Measurements from ENCODE around the gene NAB1.
"Not testable (repeated sequence)": the region's sequence is repeated elsewhere in the genome, so short reads cannot be mapped to it uniquely, and the experiment has no call there.

Gene NAB1, protein sequence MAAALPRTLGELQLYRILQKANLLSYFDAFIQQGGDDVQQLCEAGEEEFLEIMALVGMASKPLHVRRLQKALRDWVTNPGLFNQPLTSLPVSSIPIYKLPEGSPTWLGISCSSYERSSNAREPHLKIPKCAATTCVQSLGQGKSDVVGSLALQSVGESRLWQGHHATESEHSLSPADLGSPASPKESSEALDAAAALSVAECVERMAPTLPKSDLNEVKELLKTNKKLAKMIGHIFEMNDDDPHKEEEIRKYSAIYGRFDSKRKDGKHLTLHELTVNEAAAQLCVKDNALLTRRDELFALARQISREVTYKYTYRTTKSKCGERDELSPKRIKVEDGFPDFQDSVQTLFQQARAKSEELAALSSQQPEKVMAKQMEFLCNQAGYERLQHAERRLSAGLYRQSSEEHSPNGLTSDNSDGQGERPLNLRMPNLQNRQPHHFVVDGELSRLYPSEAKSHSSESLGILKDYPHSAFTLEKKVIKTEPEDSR

DNA sequence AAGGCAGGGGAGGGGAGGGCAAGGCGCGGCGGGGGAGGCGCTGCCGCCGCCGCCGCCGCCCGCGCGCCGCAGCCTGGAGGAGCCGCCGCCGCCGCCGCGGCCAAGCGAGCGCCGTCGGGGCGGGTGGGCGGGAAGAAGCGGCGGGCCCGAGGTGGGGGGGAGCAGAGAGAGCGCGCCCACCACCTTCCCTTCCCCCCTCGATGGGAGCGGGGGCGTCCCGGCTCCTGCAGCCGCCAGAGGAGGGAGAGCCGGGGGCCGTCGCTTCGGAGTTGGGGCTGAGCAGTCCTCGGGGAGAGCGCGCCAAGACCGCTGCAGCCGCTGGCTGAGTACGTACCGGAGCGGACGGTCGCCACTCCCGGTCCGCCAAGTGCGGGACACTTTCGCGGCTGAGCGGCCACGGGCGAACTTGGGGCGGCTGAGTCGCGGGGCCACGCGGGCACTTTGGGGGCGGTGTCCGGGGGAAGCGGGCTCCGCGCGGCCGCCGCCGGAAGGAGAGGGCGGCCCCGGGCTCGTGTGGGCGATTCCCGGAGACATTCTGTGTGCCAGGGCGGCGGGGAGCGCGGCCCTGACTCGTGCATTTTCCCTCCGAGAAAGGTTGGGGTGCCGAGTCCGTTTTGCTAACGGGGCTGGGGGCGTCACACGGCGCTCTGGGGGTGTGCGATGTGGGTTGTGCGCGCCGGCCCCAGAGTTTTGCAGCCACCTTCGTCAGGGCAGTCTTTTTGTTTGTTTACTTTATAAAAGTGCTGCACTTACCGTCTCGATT lies at the start of gene NAB1:
NAB1 (plus strand) TSS at position 49 of the 763 bp plus-strand sequence. CDS start 10,094 bp downstream, outside the sequence.
- DNase-seq: peak; percentile 68 to 69

DNA sequence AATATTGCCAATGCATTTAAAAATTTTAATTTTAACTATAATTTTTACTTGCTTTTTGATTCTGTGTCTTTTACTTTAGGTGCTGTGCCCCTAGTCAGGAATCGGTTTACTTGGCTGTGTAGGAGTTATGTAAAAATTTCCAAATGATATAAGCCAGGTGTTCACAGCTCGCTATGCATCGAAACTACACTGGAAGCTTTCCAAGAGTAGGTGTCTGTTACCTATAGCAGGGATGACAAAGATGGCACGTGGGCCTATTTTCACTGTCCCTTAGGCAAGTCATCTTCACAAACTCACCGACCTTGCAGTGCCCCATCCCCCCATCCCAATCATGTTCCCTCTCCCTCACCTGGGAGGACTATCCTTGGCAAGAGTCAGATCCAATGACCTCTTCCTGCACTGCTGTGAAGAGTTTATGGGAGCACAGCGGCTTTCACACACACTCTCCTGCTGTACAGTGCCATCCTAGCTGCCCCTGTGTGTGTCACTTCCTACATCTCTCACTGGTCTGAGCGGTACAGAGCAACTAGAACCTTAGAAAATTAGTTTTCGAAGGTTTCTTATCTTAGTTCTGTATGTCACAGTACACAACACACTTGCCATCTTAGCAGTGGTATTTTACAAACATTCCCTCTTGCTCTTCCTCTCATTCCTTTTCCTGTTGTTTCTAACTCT lies 49.2 kb upstream of the NAB1 start:
- DNase-seq: no peak

DNA sequence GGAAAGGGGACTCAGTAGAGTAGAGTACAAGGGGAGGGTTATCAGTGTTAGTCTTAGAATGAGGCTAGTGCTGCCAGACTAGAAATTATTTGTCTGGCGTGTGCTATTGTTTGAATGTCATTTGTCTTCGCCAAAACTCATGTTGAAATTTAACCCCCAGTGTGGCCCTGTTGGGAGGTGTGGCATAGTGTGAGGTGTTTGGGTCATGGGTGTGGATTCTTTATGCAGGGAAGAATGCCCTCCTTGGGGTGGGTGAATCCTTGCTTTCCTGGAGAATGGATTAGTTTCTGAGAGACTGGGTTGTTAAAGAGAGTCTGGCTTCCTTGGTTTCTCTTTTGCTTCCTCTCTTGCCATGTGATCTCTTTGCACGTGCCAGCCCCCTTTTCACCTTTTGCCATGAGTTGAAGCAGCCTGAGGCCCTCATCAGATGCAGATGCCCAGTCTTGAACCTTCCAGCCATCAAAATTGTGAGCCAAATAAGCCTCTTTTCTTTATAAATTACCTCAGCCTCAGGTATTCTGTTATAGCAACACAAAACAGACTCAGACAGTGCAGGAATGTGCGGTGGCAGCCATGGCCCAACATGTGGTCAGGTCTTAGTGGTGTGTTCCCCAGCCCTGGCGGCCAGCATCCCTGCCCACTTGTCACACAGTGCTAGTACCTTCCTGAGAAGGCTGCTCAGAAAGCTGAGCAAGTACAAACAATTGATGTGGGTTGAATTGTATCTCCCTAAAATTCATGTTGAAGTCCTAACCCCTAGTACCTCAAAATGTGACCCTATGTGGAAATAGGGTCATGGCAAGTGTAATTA lies 48.4 kb upstream of the NAB1 start:
- no peak for DNase-seq

DNA sequence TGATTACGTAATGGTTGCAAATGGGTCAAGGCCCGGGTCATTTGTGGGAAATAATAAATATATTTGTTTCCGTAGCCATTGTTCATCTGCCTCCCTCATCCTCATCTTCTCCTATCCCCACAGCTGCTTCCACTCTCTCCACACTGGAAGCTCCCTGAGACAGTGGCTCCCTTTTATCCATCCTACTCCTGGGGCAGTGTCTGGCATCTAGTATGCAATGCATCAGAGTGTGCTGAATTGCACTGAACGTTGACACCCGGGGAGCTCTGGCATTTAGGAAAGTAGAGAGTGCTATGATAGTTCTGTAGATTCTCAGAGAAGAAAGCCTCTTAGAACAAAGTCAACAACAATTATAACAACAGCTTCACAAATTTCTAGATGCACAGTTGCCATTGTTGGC lies 45.5 kb upstream of the NAB1 start:
- peak; percentile 64 to 87 for DNase-seq

DNA sequence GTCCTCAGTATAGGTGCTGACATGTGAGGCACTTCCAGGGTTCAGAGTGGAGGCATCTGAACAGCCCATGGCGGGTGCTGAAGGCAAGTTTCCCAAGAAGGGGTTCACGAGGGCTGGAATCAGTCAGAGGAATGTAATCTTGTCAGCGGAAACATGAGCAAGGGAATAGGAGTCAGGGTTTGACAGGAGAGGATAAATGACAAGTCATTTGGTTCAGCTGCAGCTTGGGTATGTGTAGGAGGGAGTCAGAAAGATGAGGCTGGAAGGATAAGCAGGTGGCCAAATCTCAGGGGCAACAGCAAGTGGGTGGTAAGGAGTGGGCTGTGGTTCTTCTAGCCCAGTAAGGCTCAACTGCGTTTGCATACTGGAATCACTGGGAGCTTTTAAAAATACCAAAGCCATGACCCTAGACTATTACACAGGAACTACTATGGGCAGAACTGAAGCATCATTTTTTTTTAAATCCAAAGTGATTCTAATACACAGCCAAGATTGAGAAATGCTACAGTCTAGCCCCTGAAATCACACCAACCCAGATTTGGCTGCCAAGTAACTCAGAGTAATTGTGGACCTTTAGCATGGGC lies 41.8 kb upstream of the NAB1 start:
- no peak for DNase-seq

DNA sequence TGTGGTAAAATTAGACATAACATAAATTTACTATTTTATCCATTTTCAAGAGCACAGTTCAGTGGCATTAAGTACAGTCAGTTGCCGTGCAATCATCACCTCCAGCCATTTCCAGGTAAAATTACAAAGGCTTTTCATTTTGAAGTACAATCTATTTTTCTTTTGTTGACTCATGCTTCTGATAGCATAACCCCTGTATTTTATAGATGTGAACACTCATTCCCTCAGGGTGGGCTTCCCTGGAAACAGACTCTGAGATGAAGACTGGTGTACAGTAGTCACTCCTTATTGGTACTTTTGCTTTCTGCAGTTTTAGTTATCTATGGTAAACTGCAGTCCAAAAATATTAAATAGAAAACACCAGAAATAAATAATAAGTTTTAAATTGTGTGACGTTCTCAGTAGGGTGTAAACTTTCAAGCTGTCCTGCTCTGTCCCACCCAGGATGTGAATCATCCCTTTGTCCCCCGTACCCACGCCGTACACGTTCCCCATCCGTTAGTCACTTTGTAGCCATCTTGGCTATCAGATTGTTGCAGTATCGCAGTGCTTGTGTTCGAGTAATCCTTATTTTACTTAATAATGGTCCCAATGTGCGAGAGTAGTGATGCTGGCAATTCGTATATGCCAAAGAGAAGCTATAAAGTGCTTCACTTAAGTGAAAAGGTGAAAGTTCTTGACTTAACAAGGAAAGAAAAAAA lies 41.1 kb upstream of the NAB1 start:
- DNase-seq: no peak

DNA sequence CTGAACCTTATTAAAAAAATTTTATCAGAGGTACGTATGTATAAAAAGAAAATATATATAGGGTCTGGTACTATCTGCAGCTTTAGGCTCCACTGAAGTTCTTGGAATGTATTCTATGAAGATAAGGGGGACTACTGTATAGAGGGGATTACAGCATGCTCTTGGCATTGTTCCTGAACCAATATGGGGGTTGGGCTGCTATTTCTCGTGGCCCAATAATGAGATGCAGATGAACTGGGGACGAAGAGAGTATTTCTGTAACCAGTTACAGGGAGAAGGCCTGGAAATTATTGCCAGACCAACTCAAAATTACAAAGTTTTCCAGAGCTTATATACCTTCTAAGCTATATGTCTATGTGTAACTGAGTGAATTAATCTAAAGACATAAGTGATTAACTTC lies 40.0 kb upstream of the NAB1 start:
- DNase-seq: not testable (repeated sequence)

DNA sequence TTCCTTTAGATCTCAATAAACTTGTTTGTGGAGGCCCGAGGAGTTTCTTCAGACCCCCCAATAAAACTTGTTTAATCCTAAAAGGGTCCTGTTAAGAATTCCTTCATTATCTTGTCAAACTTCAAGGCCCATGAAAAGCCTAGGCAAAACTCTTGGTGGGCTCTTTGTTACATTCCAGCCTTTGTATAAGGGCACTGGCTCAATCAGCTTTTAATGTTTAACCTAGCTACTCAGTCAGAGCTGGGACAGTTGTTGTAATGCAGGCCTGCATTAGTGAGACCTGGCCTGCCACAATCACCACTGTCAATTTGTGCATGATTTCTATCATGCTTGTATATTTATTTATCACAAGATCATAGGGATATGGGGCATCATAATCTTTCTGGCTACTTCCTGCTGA lies 39.5 kb upstream of the NAB1 start:
- DNase-seq: not testable (repeated sequence)

DNA sequence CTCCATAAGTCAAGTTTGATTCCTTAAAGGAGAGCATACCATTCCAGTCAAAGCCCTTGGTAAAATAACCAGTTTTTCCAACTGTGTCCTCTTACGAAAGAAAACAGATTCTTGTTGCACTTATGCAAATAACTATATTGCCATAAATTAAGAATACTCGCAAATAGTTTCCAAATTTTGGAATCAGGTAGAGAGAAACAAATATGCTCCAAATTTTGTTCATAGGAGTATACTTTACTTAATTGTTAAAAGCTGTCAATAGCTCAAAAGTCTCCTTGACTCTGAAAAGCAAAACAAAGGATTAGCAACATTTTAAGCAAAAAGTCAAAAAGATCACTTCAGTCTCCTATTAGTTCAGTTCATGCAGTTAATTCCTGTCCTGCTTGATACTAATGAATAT lies 38.4 kb upstream of the NAB1 start:
- not testable (repeated sequence) for DNase-seq

DNA sequence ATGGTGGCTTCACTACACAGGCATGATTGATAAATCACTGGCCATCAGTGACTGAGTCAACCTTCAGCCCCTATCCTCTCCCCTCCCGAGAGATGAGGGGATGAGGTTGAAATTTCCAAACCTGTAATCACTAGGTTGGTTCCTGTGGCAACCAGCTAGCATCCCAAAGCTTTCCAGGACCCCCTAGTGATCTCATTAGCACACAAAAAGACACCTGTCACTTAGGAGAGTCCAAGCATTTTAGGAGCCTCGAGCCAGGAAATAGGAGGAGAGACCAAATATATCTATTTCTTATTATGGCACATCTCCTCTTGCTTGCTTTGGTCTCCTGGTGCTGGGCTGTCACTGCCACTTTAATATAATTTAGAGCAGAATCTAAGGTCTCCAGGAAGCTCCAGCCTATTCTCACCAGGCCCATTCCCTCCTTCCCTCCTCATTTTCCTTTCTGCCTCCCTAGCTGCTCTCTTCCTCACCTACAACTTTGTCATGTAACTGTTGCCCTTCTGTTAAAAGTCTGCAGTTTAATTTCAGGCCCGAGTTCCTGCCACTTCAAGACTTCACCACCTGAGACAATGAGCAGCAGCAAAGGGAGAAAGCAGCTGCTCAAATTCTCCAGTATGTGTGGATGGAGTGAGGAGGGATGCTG lies 33.2 kb upstream of the NAB1 start:
- no peak for DNase-seq

DNA sequence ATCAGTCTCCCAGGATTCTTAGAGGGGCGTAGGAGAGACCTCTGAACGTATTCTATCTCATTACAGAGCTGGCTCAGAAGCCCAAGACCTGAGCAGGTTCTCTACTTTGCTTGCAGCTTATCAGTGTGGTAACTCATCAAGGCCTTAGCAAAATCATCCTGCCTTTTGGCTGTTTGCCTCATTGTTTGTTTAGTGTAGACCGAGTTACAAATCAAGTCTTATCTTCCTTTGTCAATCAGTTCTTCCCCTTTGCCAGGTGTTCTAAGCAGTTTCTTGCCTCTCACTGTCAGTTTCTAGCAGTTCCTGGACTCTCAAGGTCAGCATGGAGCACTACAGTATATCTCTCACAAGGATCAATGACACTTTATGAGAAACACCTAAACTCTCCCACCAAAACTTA lies 30.9 kb upstream of the NAB1 start:
- no peak for DNase-seq

DNA sequence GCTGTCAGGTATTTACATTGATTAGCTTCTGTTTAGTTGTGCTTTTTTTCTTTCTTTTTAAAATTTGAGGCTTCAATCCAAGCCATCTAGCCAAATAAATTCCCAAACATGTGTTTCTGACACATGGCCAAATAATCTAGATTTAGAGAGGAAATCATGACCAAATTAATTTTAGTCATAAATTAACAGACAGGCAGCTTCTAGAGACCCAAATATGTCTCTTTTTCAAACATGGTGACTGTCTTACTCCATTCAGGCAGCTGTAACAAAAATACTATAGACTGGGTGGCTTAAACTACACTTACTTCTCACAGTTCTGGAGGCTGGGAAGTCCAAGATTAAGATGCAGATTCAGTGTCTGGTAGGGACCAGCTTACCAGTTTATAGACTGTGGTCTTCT lies 23.2 kb upstream of the NAB1 start:
- no peak for DNase-seq

DNA sequence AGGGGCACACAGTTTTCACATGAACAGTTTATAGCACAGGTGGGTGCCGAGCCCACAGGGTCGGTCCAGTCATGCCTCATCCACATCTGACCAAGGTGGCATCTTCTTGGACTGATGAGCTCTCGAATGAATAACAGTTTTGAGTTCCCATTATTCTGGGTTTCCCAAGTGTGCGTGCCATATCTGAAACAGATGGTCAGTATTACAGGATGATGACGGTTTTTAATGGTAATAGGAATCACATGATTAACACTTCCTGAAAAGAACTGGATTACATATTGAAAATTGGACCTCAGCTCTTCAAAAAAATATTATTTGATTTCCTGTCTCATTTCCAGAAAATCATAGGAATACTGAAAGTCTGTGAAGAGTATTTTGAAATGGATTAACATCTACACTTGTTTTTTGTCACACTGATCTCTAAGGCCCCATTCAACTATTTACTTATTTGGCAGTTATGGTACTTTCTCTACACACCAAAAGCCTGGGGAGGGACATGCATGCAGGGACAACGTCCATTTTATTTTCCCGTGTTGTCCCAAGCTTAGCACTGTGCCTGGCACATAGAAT lies 22.2 kb upstream of the NAB1 start:
- DNase-seq: no peak

DNA sequence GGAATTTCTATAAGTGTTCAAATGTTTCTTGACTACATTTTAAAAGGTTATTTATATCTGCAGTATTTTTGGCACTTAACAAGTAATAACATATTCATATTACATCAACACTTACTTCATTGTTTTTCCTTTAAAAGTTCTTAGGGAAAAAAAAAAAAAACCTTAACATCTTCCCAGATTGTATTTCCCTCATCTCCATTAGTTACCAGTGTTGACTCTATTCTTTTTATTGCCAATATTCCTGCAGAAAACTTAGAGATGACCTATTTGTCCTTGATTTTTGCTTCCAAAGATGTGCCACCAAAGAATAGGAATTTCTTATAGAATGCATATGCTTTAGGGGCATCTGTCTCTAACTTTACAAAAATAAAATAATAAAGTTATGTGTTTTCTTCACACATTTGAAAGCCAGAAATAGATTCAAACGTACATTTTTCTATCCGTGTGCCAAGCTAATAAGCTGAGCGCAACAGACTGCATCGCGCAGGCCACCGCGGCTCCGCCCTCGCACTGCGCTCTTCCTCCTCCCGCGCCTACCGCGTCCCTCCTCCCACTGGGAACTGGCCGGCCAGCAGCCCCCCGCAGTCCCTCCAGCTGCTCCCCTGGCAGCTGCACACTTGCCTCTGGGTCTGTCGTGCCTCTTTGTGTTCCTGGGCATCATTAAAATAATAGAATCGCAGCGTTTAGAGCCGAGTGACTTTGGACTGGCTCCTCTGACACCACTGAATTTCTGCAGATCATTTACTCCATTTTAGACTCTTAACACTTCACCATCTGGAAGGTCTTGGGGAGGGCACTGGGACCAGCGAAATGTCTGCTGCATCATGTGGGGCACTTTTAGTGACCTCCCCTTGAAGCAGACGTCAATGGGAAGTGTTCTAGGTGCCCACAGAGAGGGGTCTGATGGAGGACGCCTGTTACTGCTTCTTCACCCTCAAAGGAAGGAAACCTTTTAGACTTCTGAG lies 21.2 kb upstream of the NAB1 start:
- DNase-seq: peak; percentile 44 to 52

DNA sequence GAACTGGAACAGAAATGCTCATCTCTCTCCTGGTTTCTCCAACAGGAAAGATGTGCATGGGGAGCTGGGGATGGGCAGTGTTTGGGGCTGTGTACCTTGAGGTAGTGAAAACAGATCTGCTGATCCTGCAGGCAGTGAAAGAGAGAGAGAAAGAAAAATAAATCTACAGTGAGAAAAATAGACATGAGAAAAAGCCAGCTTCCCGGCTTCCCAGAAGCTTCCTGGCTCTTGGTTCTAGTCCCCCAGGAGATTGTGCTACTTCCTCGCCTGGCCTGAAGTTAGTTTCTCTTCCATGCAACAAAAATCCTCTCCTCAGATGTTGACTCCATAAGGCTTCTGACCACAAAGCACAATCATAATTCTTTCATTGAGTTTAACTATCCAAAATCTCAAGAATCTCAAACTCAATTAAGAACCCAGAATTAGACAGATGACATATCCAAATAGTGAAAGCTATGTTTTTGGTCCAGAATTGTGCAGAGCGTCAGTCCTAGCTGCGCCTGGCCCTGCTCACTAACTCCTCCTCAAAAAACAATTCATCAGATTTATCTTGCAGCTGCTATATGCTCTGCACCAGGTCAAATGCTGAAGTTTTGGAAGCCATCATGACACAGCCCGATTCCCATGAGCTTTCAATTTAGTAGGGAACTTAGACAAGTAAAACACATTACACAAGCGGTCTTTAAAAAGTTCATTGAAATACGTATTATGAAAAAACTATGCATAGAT lies 20.1 kb upstream of the NAB1 start:
- no peak for DNase-seq

DNA sequence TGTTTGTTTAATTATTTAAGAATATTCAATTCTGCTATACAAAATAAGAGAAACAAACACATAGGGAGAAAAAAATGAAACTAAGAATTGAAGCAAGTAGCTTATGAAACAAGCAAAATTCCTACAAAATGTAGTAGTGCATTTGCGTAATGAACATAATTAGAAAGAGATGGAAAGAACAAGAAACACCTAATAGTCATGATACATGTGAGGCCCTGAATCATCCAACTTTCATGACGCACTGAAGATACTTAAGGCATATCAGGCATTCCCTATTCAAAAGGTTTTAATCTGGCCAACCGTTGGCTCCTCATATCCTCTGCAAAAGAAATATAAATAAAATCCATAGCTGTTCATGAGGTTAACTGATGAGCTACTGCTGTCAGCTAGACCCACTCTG lies 14.5 kb upstream of the NAB1 start:
- no peak for DNase-seq

DNA sequence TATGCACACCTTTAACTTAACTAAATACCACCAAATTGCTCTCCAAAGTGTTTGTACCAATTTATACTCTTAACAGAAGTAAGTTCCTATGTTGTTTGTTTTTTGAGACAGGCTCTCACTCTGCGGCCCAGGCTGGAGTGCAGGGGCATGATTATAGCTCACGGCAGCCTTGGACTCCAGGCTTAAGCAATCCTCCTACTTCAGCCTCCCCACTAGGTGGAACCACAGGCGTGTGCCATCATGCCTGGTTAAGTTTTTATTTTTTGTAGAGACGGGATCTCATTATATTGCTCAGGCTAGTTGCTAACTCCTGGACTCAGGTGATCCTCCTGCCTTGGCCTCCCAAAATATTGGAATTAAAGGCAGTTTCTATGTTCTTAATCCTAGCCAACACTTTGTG lies 13.1 kb upstream of the NAB1 start:
- no peak for DNase-seq

DNA sequence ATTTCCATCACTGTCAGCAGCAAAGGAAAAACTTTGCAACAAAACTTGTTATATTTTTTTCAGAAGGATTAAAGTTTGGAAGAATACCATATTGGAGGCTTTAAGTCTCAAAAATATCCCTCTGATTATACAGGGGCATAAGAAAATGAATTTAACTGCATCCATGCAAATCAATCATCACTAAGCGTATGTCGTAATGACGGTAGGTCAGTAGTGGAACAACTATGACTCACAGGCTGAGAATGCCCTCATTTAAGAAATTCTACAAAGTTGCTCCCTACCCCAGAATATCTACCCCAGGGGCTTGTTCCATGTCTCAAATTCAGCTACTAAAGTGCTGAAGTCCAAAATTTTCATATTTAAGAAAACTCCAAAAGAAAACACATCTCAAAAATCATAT lies 12.5 kb upstream of the NAB1 start:
- no peak for DNase-seq

DNA sequence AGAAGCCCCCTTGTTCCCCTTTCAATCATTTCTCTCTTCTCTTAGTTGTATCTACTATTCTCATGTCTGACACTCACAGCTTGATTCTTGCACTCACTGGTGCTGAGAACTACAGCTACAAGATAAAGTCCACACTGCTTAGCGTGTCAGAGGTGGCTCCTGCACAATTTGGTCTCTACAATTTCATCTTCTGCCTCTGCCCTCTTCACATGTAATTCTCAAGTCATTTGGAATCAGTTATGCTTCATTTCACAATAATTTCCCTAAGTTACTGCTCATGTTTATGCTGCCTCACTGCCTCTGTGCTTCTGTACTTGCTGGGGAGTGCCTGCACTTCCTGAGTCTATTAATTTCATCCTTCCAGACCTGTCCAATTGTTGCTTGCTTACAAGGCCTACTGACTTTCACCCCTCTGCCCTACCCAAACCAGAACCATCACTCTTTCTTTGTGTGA lies 11.6 kb upstream of the NAB1 start:
- DNase-seq: no peak
